HG03469 (cell line): ENCODE measurements around the gene CREB3L1.
"Not testable (repeated sequence)": the region's sequence is repeated elsewhere in the genome, so short reads cannot be mapped to it uniquely, and the experiment has no call there.

ENCODE experiments used
- ATAC-seq: cut with Tn5 transposase; IDR thresholded peaks from one replicate; pipeline ENCODE4 v1.9.1; 2021; ENCODE audit warnings: mild to moderate bottlenecking, moderate library complexity, moderate number of reproducible peaks; ENCODE audit not compliant: unreplicated experiment

The CREB3L1 gene

GRCh38 chr11:46248289-46249102, 29.0 kb upstream of the CREB3L1 start:
- no peak for ATAC-seq

DNA sequence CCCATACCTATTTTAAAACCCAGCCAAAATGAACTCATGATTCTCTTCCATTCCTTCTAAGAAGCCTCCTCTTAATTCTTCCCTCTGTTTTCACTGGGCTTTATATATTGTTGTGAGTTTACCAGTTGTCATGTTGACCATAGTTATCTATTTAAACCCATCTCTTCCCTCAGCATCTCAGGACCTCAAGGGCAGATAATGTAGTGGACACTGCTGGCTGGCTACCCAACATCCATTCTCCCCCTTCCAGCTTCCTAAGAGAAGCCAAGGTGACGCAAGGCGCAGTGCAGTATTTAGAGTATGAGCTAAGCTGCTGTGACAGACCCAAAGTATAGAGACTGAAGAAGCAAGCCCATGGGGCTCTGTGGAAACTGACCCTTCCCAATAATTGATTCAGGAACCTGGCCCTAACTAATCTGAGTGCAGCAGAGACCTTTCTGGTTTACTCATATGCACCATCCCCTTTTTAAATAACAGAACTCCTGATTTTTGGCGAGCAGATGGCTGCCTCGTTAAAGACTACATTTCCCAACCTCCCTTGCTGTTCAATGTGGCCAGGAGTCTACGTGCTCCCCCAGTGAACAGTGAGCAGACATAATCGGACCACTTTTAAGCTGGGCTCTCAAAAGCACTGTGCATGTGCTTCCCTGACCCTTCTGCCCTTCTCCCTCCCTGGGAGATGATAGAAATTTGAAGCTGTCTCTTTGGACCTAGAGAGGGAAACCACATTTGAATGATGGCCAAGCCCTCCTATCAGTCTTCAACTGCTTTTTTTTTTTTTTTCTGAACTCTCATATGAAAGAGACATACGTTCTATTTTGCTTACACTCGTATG, 28.1 kb upstream of the CREB3L1 start:
- no peak for ATAC-seq

DNA sequence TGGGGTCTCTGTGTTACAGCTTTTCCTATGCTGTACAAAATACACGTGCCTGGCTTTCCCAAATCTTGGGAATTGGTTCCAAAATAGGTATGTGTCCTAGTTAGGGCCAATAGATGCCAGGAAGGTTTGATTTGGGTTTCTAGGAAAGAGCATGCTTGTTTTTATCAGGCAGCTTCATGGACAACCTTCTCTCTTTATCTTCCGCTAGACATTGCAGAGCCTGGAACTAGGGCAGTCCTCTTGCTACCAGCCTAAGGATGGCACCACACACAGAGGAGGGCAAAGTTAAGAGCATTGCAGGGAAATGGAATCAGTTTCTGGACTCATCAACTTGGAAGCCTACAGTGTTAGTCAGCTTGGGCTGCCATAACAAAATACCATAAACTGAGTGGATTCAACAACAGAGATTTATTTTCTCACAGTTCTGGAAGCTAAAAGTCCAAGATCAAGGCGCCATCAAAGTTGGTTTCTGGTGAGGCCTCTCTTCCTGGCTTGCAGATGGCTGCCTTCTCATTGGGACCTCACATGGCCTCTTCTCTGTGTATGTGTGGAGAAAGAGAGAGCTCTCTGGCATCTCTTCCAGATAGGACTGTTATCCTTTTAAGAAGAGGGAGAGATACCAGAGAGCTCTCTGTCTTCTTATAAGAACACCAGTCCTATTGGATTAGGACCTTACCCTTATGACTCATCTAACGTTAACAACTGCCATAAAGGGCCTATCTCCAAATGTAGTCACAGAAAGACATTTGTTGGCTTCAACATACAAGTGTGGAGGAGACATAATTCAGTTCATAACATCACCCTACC, 27.3 kb upstream of the CREB3L1 start:
- ATAC-seq, result no peak

- ATAC-seq, result no peak
Observed at GRCh38 chr11:46250745-46251052, 26.8 kb upstream of the CREB3L1 start.

- no peak for ATAC-seq
Observed at GRCh38 chr11:46251954-46252353, 25.5 kb upstream of the CREB3L1 start.

- no peak for ATAC-seq
Observed at GRCh38 chr11:46252373-46252914, 25.0 kb upstream of the CREB3L1 start.

DNA sequence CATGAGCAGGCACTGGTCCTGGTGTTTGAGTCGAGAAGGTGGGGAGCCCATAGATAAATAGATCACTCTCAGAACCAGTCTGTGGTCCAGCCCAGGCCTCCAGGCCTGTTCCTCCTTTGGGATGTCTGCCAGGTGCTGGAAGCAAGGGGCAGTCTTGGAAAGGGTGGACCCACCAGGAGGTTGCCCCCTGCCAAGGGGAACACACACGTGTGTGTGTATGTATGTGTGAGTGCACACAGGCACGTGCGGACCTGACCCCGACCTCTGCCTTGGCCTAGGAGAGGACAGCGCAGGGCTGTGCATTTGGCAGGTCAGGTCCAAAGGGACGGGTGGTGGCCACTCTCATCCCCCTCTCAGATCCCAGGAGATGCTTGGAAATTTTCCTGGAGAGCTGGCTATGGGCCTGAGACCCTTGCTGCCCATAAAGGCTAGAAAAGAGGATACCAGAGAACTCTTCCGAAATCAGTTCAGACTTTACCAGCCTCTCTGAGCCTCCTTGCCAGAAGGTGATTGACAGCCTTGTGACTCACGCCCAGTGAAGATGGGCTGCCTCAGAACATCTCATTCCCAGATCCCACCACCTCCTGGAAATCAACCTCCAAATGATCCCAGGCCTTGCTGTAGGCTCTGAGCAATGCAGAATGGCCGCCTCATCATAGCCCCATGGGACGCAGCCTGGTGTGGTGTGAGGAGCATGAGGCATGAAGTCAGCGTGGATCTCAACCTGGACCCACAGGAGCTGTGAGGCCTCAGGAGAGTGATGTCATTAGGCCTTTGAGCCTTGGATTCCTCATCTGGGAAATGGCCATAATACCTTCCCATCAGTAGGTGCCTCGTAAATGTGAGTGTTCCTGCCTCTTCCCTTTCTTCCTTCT, 24.0 kb upstream of the CREB3L1 start:
- ATAC-seq, result no peak

DNA sequence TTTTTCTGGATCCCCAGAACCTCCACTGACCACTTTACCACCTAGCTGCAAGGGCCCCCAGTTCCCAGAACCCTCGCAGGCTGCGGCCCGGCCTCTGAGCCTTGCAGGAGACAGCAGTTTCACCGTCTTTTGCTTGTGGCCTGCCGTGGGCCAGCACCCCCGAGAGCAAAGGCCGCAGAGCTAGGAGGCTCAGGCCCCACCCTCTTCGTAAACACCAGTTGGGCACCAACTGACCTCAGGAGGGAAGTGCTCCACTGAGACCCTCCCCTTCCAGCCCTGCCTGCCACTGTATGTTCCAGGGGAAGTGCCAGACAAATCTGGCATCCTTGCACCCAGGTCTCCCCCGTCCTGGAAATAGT, 23.4 kb upstream of the CREB3L1 start:
- no peak for ATAC-seq

DNA sequence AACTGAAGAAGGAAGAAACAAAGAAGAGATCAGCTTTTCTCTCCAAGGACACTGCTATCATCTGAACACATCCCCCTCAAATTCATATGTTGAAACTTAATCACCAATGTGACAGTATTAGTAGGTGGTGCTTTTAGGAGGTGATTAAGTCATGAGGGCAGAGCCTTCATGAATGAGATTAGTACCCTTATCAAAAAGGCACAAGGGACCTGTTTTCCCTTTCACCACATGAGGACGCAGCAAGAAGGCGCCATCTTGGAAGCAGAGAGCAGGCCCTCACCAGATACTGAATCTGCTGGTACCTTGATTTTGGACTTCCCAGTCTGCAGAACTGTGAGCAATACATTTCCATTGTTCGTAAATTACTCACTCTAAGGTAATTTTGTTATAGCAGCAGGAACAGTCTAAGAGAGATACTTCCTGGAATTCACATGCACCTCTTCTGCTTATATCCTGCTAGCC, 20.9 kb upstream of the CREB3L1 start:
- ATAC-seq, result no peak

DNA sequence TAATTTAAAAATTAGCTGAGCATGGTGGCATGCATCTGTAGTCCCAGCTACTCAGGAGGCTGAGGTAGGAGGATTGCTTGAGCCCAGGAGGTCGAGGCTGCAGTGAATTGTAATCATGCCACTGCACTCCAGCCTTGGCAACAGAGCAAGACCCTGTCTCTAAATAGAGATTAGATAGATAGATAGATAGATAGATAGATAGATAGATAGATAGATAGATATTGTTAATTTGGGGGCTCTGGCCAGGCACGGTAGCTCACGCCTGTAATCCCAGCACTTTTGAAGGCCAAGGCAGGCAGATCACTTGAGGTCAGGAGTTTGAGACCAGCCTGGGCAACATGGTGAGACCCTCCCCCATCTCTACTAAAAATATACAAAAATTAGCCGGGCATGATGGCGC, 18.1 kb upstream of the CREB3L1 start:
- not testable (repeated sequence) for ATAC-seq

DNA sequence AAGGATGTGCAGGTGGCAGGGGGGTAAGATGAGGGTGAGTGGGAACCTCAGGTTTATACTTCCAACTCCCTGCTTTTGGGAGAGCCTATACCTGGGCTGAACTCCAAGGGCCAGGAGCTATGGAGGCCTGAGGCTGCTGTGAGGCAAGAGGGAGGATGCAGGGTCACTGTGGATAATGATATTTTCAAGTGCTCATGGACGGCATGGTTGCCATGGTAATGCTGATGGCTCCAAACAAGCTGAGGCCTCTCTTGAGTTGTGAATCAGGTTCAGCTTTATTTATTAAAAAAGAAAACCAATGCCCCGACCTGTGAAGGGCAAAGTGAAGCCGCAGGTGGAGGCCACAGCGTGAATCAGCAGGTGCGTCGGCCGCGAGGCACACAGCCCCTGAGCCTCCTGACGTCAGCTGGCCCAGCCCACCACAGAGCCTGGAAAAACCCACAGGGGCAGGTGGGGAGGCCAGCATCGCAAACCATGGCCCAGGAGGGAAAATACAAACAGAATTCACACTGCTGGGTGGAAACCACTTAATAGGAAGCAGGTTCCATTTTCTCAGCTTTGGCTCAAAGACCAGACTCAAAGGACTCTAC, 17.4 kb upstream of the CREB3L1 start:
- ATAC-seq, result no peak

GRCh38 chr11:46263120-46263519, 14.3 kb upstream of the CREB3L1 start:
- no peak for ATAC-seq

DNA sequence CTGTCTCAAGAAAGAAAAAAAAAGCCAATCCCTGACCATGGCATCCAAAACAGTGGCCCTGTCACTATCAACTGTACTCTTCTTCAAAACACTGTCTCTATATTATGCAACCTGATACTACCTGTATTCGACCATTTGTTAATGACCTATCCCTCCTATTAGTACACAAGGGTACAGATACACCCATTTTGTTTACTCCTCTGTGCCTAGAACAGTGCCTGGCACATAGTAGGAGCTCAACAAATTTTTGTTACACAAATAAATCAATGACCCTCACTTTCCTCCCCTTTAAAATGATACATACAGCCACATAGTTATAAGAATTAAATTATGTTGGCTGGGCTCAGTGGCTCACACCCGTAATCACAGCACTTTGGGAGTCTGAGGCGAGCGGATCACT, 13.4 kb upstream of the CREB3L1 start:
- no peak for ATAC-seq

- ATAC-seq, result no peak
Observed at GRCh38 chr11:46264976-46265375, 12.5 kb upstream of the CREB3L1 start.

DNA sequence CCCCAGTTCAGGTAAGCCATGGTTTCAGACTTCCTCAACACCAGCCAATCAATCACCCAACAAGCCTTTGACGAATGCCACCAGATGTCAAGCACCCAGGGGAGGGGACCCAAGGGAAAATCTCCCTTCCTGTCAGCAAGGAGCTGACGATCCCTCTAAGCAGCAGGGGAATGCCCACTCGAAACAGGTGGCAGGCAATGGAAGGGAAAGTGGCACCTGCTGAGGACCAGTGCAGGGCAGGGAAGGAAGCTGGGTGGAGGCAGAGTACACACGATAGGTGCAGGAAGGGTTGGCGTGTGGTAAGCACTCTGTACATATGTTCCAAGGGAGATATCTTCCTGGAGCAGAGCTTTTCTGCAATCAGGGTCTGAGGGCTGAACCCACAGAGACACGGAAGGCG, 11.7 kb upstream of the CREB3L1 start:
- ATAC-seq, result no peak

DNA sequence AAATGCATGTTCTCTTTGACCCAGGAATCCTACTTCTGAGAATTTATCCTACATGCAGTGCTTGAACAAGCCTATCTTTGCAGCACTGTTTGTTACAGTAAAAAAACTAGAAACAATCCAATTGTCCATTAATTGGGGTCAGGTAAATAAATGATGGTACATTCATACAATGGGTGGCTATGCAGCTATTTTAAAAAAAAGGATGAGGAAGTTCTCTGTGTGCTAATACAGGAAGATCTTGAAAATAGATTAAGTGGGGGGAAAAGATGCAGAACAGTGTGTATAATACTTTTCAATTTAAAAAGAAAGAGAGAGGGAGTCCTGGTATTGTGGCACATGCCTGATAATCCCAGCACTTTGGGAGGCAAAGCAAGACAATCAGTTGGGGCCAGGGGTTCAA, 9.5 kb upstream of the CREB3L1 start:
- no peak for ATAC-seq

- ATAC-seq, result no peak
Observed at GRCh38 chr11:46270684-46271083, 6.8 kb upstream of the CREB3L1 start.

GRCh38 chr11:46271407-46271806, 6.1 kb upstream of the CREB3L1 start:
- ATAC-seq, result no peak

GRCh38 chr11:46271875-46272815, 5.3 kb upstream of the CREB3L1 start:
- no peak for ATAC-seq
